Common myeloid progenitor, CD34-positive (primary cell): Measurements from ENCODE around the gene PLD3.

Source experiments
- CTCF ChIA-PET: fragments of 350-600 bp; sonication (Branson Sonifier 250); formaldehyde crosslinking; loops from one replicate; lab custom pipeline; 2021; ENCODE audit warnings: antibody characterized with exemption; lab: Charles Lee
- POLR2A ChIA-PET: fragments of 350-600 bp; sonication (Branson Sonifier 250); formaldehyde crosslinking; loops from one replicate; lab custom pipeline; 2021; ENCODE audit warnings: antibody characterized with exemption; lab: Charles Lee
- DNase-seq, 3 donors: peaks; one replicate each; pipeline versions ENCODE4 v3.0.0 to v3.0.0-alpha.2; 2013
- H3K27ac ChIP-seq, 2 experiments: 1 replicate in 1 of 2; 2 replicates in 1 of 2; pipeline ENCODE4 v1.7.0; 2013; ENCODE audit warnings: inconsistent platforms in 2 of 2, low read length in 2 of 2, mild to moderate bottlenecking in 2 of 2, low read depth in 1 of 2, moderate library complexity in 1 of 2; ENCODE audit not compliant: severe bottlenecking in 2 of 2, insufficient read depth in 1 of 2, poor library complexity in 1 of 2
- H3K27me3 ChIP-seq, 5 experiments: replicated peaks in 2 of 5; 1 replicate in 3 of 5; 2 replicates in 2 of 5; pipeline versions ENCODE4 v1.6.1 to v1.7.0; 2013; ENCODE audit warnings: low read length in 4 of 5, mild to moderate bottlenecking in 2 of 5, moderate library complexity in 2 of 5, inconsistent platforms in 1 of 5; ENCODE audit not compliant: insufficient read depth in 5 of 5, control insufficient read depth in 4 of 5
- H3K36me3 ChIP-seq, 4 experiments: 1 replicate in 2 of 4; 2 replicates in 2 of 4; pipeline versions ENCODE4 v1.6.1 to v1.7.0; 2013; ENCODE audit warnings: low read length in 3 of 4, control low read depth in 1 of 4, mild to moderate bottlenecking in 1 of 4; ENCODE audit not compliant: control insufficient read depth in 4 of 4, insufficient read depth in 4 of 4
- H3K4me1 ChIP-seq, 4 experiments: 1 replicate in 3 of 4; 2 replicates in 1 of 4; pipeline versions ENCODE4 v1.6.1 to v1.7.1; 2013; ENCODE audit warnings: low read length in 3 of 4, mild to moderate bottlenecking in 3 of 4, control low read depth in 1 of 4, inconsistent platforms in 1 of 4, moderate library complexity in 1 of 4; ENCODE audit not compliant: control insufficient read depth in 4 of 4, insufficient read depth in 4 of 4; ENCODE audit errors: control extremely low read depth in 1 of 4
- H3K4me3 ChIP-seq, 7 experiments: 1 replicate in 4 of 7; 2 replicates in 3 of 7; pipeline versions ENCODE4 v1.5.1 to v1.7.0; 2013; ENCODE audit warnings: mild to moderate bottlenecking in 7 of 7, low read length in 6 of 7, moderate library complexity in 6 of 7, inconsistent platforms in 2 of 7, low read depth in 2 of 7, control low read depth in 1 of 7; ENCODE audit not compliant: insufficient read depth in 4 of 7, control insufficient read depth in 1 of 7; ENCODE audit errors: extremely low read depth in 1 of 7
- H3K9me3 ChIP-seq, 5 experiments: 1 replicate in 4 of 5; 2 replicates in 1 of 5; pipeline versions ENCODE4 v1.6.1 to v1.7.1; 2013; ENCODE audit warnings: low read length in 4 of 5, mild to moderate bottlenecking in 2 of 5, inconsistent platforms in 1 of 5, low read depth in 1 of 5, moderate library complexity in 1 of 5; ENCODE audit not compliant: control insufficient read depth in 4 of 5, insufficient read depth in 2 of 5; ENCODE audit errors: control extremely low read depth in 1 of 5
- WGBS: methylation state at CpG from one replicate; pipeline ENCODE4 v1.1.5; 2013; ENCODE audit not compliant: insufficient coverage; 5-methylcytosine and 5-hydroxymethylcytosine counted together

The PLD3 gene

GRCh38 chr19:40309666-40310065 is 38.8 kb upstream of the PLD3 start:
- H3K27me3 ChIP-seq = no peaks in the 10 kb centered on the region
- H3K4me1 ChIP-seq = peaks cover 0 to 7% (median 4%) of the 10 kb centered on the region in 4 experiments
- H3K4me3 ChIP-seq = no peak overlapping the region
- peaks cover 0 to 2% (median 0%) of the 10 kb centered on the region in 5 experiments for H3K9me3 ChIP-seq
- WGBS = no CpG with 5 or more reads among the region's 1 CpG
- no peak overlapping the region for H3K27ac ChIP-seq
- POLR2A ChIA-PET = interaction anchor here (0.7 kb wide), 1 partner anchor 100 kb away, joined by 6 read pairs; no protein-coding TSS in a partner anchor
- CTCF ChIA-PET = interaction anchor here (1.3 to 1.4 kb wide), 2 partner anchors 9 to 286 kb away, joined by 3 to 4 read pairs; no protein-coding TSS in a partner anchor
- no peak for DNase-seq
- no peaks in the 10 kb centered on the region for H3K36me3 ChIP-seq

DNA sequence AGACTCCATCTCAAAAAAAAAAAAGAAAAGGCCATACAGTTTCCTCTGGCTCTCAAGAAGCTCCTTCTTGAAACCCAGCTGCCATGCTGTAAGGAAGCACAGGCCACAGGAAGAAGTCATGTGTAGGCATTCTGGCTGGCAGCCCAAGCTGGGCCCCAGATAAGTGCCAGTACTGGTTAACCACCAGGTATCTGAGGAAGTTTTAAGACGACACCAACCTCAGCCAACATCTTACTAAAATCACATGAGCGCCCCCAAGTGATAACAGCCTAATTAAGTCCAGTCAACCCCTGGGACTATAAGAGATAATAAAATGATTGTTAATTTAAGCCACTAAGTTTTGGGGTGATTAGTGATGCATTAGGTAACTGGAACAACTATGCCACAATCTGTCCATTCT is 36.0 kb upstream of the PLD3 start:
- Histone ChIP-seq H3K9me3 (peaks cover 0 to 2% (median 0%) of the 10 kb centered on the region in 5 experiments), H3K4me1 (peaks cover 0 to 8% (median 3%) of the 10 kb centered on the region in 4 experiments), H3K27me3 (no peaks in the 10 kb centered on the region), H3K4me3 (no peak overlapping the region), H3K36me3 (peaks cover 0 to 6% (median 5%) of the 10 kb centered on the region in 4 experiments), H3K27ac (no peak overlapping the region)
- ChIA-PET POLR2A (interaction anchor here (0.6 kb wide), 1 partner anchor 99 kb away, joined by 4 read pairs; no protein-coding TSS in a partner anchor), CTCF (no interaction called here)
- no CpG with 5 or more reads among the region's 2 CpGs for WGBS
- DNase-seq = peak in 2 of 3 donors; percentile 13 to 38

DNA sequence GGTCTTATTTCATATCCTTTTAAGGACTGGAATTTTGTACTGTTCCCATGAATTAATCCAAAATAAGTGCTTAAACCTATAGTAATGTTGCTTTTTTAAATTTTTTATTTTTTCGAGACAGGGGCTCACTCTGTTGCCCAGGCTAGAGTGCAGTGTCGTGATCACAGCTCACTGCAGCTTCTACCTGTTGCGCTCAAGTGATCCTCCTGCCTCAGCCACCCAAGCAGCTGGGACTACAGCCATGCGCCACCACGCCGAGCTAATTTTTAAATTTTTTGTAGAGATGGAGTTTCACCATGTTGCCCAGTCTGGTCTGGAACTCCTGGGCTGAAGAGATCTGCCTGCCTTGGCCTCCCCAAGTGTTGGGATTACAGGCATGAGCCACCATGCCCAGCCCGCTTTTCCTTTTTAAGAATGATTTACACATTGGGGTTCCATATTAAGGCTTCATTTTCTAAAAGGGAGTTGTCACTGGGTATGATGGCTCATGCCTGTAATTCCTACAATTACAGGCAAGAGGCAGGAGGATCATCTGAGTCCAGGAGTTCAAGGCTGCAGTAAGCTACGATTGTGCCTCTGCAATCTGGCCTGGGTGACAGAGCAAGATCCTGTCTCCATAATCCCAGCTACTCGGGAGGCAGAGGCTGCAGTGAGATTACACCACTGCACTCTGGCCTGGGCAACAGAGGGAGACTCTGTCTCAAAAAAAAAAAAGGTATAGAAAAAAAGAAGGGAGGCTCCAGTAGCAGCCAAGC is 35.1 kb upstream of the PLD3 start:
- Histone ChIP-seq H3K4me3 (no peak overlapping the region), H3K27ac (no peak overlapping the region), H3K27me3 (no peaks in the 10 kb centered on the region), H3K36me3 (peaks cover 0 to 9% (median 6%) of the 10 kb centered on the region in 4 experiments), H3K4me1 (peaks cover 0 to 8% (median 3%) of the 10 kb centered on the region in 4 experiments), H3K9me3 (peaks cover 0 to 2% (median 0%) of the 10 kb centered on the region in 5 experiments)
- 98% methylated on average over 8 of the region's 9 CpGs for WGBS
- POLR2A ChIA-PET = no interaction called here
- DNase-seq = no peak
- CTCF ChIA-PET = interaction anchor here (1.5 kb wide), 1 partner anchor 9 kb away, joined by 4 read pairs; no protein-coding TSS in a partner anchor

- H3K9me3 ChIP-seq = peaks cover 0 to 2% (median 0%) of the 10 kb centered on the region in 5 experiments
- peaks cover 0 to 8% (median 3%) of the 10 kb centered on the region in 4 experiments for H3K4me1 ChIP-seq
- ChIA-PET POLR2A (no interaction called here), CTCF (interaction anchor here (1.5 kb wide), 1 partner anchor 10 kb away, joined by 4 read pairs; no protein-coding TSS in a partner anchor)
- H3K27me3 ChIP-seq = no peaks in the 10 kb centered on the region
- 58% methylated on average over 2 of the region's 2 CpGs for WGBS
- DNase-seq = peak in 2 of 3 donors; percentile 54 to 58
- no peak overlapping the region for H3K4me3 ChIP-seq
- H3K27ac ChIP-seq = no peak overlapping the region
- peaks cover 0 to 9% (median 7%) of the 10 kb centered on the region in 4 experiments for H3K36me3 ChIP-seq
Measured at GRCh38 chr19:40314656-40315055, 33.8 kb upstream of the PLD3 start.

DNA sequence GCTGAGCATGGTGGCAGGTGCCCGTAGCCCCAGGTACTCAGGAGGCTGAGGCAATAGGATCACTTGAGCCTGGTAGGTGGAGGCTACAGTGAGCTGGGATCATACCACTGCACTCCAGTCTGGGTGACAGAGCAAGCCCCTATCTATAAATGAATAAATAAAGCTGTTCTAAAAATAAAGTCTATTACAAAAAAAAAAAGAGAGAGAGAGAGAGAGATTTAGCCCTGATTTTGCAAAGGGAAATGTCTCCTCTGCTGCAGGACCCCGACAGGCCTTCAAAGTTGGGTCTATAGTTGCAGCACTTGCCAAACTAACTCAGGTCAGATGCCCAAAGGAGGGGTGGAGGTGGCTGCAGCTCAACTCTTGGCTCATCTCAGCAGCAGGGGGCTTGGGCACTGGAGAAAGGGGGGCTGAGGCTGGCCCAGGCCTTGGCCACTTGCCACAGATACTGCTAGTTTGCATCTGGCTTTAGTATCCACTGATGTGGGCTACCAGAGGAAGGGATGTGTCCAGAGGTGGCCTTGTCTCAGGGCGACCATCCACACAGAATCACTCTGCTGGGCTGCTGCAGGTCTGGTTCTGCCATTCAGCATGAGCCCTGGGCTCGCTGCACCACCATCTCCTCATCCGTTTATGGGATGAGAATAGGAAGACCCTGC is 32.6 kb upstream of the PLD3 start:
- DNase-seq = no peak
- ChIA-PET CTCF (interaction anchor here (1.2 kb wide), 1 partner anchor 18 kb away, joined by 3 read pairs; no protein-coding TSS in a partner anchor), POLR2A (no interaction called here)
- Histone ChIP-seq H3K36me3 (peaks cover 3 to 21% (median 14%) of the 10 kb centered on the region in 4 experiments), H3K27ac (no peak overlapping the region), H3K27me3 (no peaks in the 10 kb centered on the region), H3K4me1 (peaks cover 0 to 8% (median 3%) of the 10 kb centered on the region in 4 experiments), H3K4me3 (no peak overlapping the region), H3K9me3 (peaks cover 0 to 2% (median 0%) of the 10 kb centered on the region in 5 experiments)
- 92% methylated on average over 4 of the region's 5 CpGs for WGBS

GRCh38 chr19:40317338-40317737 is 31.2 kb upstream of the PLD3 start:
- H3K36me3 ChIP-seq = peaks cover 5 to 34% (median 23%) of the 10 kb centered on the region in 4 experiments
- H3K27ac ChIP-seq = no peak overlapping the region
- peaks cover 0 to 7% (median 2%) of the 10 kb centered on the region in 4 experiments for H3K4me1 ChIP-seq
- WGBS = 94% methylated on average over 5 of the region's 7 CpGs
- H3K9me3 ChIP-seq = peaks cover 0 to 2% (median 0%) of the 10 kb centered on the region in 5 experiments
- POLR2A ChIA-PET = no interaction called here
- no peak overlapping the region for H3K4me3 ChIP-seq
- CTCF ChIA-PET = no interaction called here
- no peak for DNase-seq
- H3K27me3 ChIP-seq = no peaks in the 10 kb centered on the region
